Ishikawa (cell line): ENCODE measurements around the gene HDAC8.

ENCODE experiments used
- CEBPB ChIP-seq: IDR thresholded peaks from 2 replicates; pipeline ENCODE4 v1.6.1; 2012
- CREB1 ChIP-seq: IDR thresholded peaks from 2 replicates; pipeline ENCODE4 v1.6.1; 2012; ENCODE audit warnings: low read depth
- EGR1 ChIP-seq: IDR thresholded peaks from 2 replicates; pipeline ENCODE4 v1.6.1; 2012
- EP300 ChIP-seq: IDR thresholded peaks from 2 replicates; pipeline ENCODE4 v1.6.1; 2012; ENCODE audit warnings: borderline replicate concordance
- FOXM1 ChIP-seq: IDR thresholded peaks from 2 replicates; pipeline ENCODE4 v1.6.1; 2012; ENCODE audit warnings: low read depth, borderline replicate concordance
- MAX ChIP-seq: IDR thresholded peaks from 2 replicates; pipeline ENCODE4 v1.6.1; 2012
- NFIC ChIP-seq: IDR thresholded peaks from 2 replicates; pipeline ENCODE4 v1.6.1; 2012
- RAD21 ChIP-seq: IDR thresholded peaks from 2 replicates; pipeline ENCODE4 v1.6.1; 2012; ENCODE audit warnings: low read depth
- REST ChIP-seq: IDR thresholded peaks from 2 replicates; pipeline ENCODE4 v1.6.1; 2012; ENCODE audit warnings: low read depth, mild to moderate bottlenecking
- TAF1 ChIP-seq: IDR thresholded peaks from 2 replicates; pipeline ENCODE4 v1.6.1; 2012; ENCODE audit warnings: low read depth, mild to moderate bottlenecking
- TCF12 ChIP-seq: IDR thresholded peaks from 2 replicates; pipeline ENCODE4 v1.6.1; 2012; ENCODE audit warnings: low read depth
- TEAD4 ChIP-seq: IDR thresholded peaks from 2 replicates; pipeline ENCODE4 v1.6.1; 2012
- USF1 ChIP-seq: IDR thresholded peaks from 2 replicates; pipeline ENCODE4 v1.6.1; 2012
- YY1 ChIP-seq: IDR thresholded peaks from 2 replicates; pipeline ENCODE4 v1.6.1; 2012; ENCODE audit warnings: low read depth
- ZBTB7A ChIP-seq: IDR thresholded peaks from 2 replicates; pipeline ENCODE4 v1.6.1; 2012; ENCODE audit warnings: low read depth

Gene HDAC8

GRCh38 chrX:72545990-72546389 is 26.7 kb downstream of the HDAC8 start:
- TF ChIP-seq FOXM1: no peak

- no peak for TF ChIP-seq FOXM1
- no peak for TF ChIP-seq YY1
- TF ChIP-seq TAF1: no peak
- TF ChIP-seq CREB1: no peak
- no peak for TF ChIP-seq EGR1
- peak; percentile 31; the same call in 1 of the 2 replicates for TF ChIP-seq RAD21
Measured at GRCh38 chrX:72540318-72540717, 32.3 kb downstream of the HDAC8 start.

- TF ChIP-seq RAD21: no peak
- TF ChIP-seq MAX: no peak
- TF ChIP-seq USF1: no peak
- no peak for TF ChIP-seq TCF12
Measured at GRCh38 chrX:72539822-72540221, 32.8 kb downstream of the HDAC8 start.

- TF ChIP-seq TAF1: no peak
- no peak for TF ChIP-seq MAX
- TF ChIP-seq CEBPB: no peak
- TF ChIP-seq EP300: no peak
- TF ChIP-seq TEAD4: no peak
- no peak for TF ChIP-seq EGR1
- no peak for TF ChIP-seq YY1
- no peak for TF ChIP-seq FOXM1
Measured at GRCh38 chrX:72536542-72536941, 36.1 kb downstream of the HDAC8 start.

- TF ChIP-seq FOXM1 (no peak), CREB1 (no peak), TAF1 (no peak), YY1 (no peak), NFIC (no peak), CEBPB (no peak), EGR1 (no peak), EP300 (no peak), ZBTB7A (no peak)
Measured at GRCh38 chrX:72532366-72532765, 40.3 kb downstream of the HDAC8 start.

- TF ChIP-seq NFIC (no peak), TEAD4 (no peak), TCF12 (no peak), ZBTB7A (no peak), FOXM1 (no peak), USF1 (no peak), CREB1 (no peak), YY1 (no peak), EP300 (no peak), EGR1 (no peak)
Measured at GRCh38 chrX:72526534-72527508, 45.8 kb downstream of the HDAC8 start.

GRCh38 chrX:72498782-72499181 is 73.9 kb downstream of the HDAC8 start:
- TF ChIP-seq EGR1 (no peak), TEAD4 (no peak), TCF12 (no peak), USF1 (no peak), FOXM1 (no peak), MAX (no peak), EP300 (no peak), NFIC (no peak), CREB1 (no peak), REST (no peak), CEBPB (no peak), ZBTB7A (no peak), RAD21 (no peak), TAF1 (no peak)

GRCh38 chrX:72495046-72495445 is 77.6 kb downstream of the HDAC8 start:
- TF ChIP-seq RAD21 (no peak), FOXM1 (no peak), MAX (no peak), CREB1 (no peak), TAF1 (no peak), YY1 (no peak), TEAD4 (no peak), TCF12 (no peak), REST (no peak), ZBTB7A (no peak), CEBPB (no peak), NFIC (no peak), USF1 (no peak), EP300 (no peak), EGR1 (no peak)
